ENCODE data around the gene PMAIP1. TPM values are rescaled to one million over a fixed set of nuclear protein-coding genes. Genes with fewer than 3 reads are reported as not detected.

Gene PMAIP1
- polyA plus RNA-seq, 1 donor (not counting 4 experiments of a cell fraction or from before 2014, with no cell fraction given) = 49.1 TPM

DNA sequence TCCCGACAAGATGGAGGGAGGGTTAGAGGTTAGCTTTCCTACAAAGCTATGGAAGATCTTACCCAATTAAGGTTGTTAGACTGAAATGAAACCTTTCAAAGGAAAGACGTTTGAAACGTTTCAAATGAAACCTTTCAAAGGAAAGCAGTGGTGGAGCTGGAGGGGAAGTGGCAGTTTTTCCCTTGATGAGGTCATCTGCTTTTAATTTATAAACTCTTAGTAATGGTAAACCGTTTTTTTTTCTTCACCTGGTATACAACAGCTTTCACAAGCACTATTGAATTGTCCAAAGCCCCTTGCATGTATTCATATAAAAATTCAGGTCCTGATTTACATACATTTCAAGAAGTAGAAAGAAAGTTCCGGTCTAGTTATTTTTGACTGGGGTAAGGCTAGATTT, 7.4 kb downstream of the PMAIP1 start:
- Histone ChIP-seq H3K4me2 (ENCODE audit: control insufficient read depth, extremely low read depth, insufficient read depth, low read depth, low read length) (no peak overlapping the region), H4K20me1 (ENCODE audit: control insufficient read depth, extremely low read depth, insufficient read depth, low read length) (no peaks in the 10 kb centered on the region), H3K79me2 (ENCODE audit: control insufficient read depth, insufficient read depth, low read length) (peaks cover 14% of the 10 kb centered on the region), H3K9me1 (ENCODE audit: control insufficient read depth, extremely low read depth, insufficient read depth, low read length) (no peaks in the 10 kb centered on the region), H3K36me3 (ENCODE audit: control insufficient read depth in 2 of 2, extremely low read depth in 1 of 2, insufficient read depth in 2 of 2, low read length in 2 of 2) (no peaks in the 10 kb centered on the region), H3K4me1 (ENCODE audit: control insufficient read depth, extremely low read depth, insufficient read depth, low read length) (peaks cover 42% of the 10 kb centered on the region), H3K27ac (ENCODE audit: control insufficient read depth, insufficient read depth, low read length) (no peak overlapping the region), H3K9ac (ENCODE audit: control insufficient read depth, extremely low read depth, insufficient read depth, low read length) (no peak overlapping the region), H2AFZ (ENCODE audit: control insufficient read depth, low read length) (no peak overlapping the region), H3K4me3 (ENCODE audit: control insufficient read depth in 2 of 3, extremely low read depth in 1 of 3, insufficient read depth in 2 of 3, low read depth in 1 of 3, low read length in 3 of 3) (no peak overlapping the region), H3K27me3 (ENCODE audit: control insufficient read depth, extremely low read depth, insufficient read depth, low read length) (no peaks in the 10 kb centered on the region), H3K9me3 (ENCODE audit: control insufficient read depth, low read depth, low read length) (no peaks in the 10 kb centered on the region)
- dilution Hi-C loops (cut with MboI; ENCODE audit: extremely low pct_ligation_motif_present, low sequenced_read_pairs) = no loop called here
- FAIRE-seq (no peak), DNase-seq (ENCODE audit: low read depth, low spot score) (no peak)
- TF ChIP-seq EZH2 (IDR thresholded peaks at IDR 0.05; ENCODE audit: low read length) = no peak

DNA sequence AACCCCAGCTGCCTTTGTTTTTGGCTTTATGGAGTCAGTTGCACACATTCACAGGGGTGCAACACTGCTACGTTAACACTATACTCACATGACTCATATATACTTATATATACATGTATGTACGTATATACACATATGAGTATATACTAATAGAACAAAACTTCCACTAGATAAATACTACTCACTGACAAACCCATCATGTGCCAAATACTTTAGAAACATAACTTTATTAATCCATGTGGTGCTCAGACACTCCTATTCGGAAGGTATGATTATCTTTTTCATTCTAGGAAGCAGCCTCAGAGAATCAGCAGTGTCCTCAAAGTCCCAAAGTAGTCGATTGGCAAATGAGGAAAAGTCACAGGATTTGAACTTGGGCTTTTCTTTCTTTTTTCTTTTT, 7.9 kb downstream of the PMAIP1 start:
- peaks cover 39% of the 10 kb centered on the region for H3K4me1 ChIP-seq (ENCODE audit: control insufficient read depth, extremely low read depth, insufficient read depth, low read length)

More for the DNA sequence above, 7.9 kb downstream of the PMAIP1 start:
- FAIRE-seq (no peak), DNase-seq (ENCODE audit: low read depth, low spot score) (no peak)
- Histone ChIP-seq H3K79me2 (ENCODE audit: control insufficient read depth, insufficient read depth, low read length) (peaks cover 9% of the 10 kb centered on the region), H3K4me3 (ENCODE audit: control insufficient read depth in 2 of 3, extremely low read depth in 1 of 3, insufficient read depth in 2 of 3, low read depth in 1 of 3, low read length in 3 of 3) (no peak overlapping the region), H3K36me3 (ENCODE audit: control insufficient read depth in 2 of 2, extremely low read depth in 1 of 2, insufficient read depth in 2 of 2, low read length in 2 of 2) (no peaks in the 10 kb centered on the region), H3K9me3 (ENCODE audit: control insufficient read depth, low read depth, low read length) (no peaks in the 10 kb centered on the region), H3K27ac (ENCODE audit: control insufficient read depth, insufficient read depth, low read length) (peak overlapping the region; percentile 94), H2AFZ (ENCODE audit: control insufficient read depth, low read length) (no peak overlapping the region), H3K4me2 (ENCODE audit: control insufficient read depth, extremely low read depth, insufficient read depth, low read depth, low read length) (no peak overlapping the region), H4K20me1 (ENCODE audit: control insufficient read depth, extremely low read depth, insufficient read depth, low read length) (no peaks in the 10 kb centered on the region), H3K27me3 (ENCODE audit: control insufficient read depth, extremely low read depth, insufficient read depth, low read length) (no peaks in the 10 kb centered on the region), H3K9me1 (ENCODE audit: control insufficient read depth, extremely low read depth, insufficient read depth, low read length) (no peaks in the 10 kb centered on the region), H3K9ac (ENCODE audit: control insufficient read depth, extremely low read depth, insufficient read depth, low read length) (no peak overlapping the region)
- dilution Hi-C loops (cut with MboI; ENCODE audit: extremely low pct_ligation_motif_present, low sequenced_read_pairs) = no loop called here
- no peak for TF ChIP-seq EZH2 (IDR thresholded peaks at IDR 0.05; ENCODE audit: low read length)
- TF ChIP-seq, protein P1, sequence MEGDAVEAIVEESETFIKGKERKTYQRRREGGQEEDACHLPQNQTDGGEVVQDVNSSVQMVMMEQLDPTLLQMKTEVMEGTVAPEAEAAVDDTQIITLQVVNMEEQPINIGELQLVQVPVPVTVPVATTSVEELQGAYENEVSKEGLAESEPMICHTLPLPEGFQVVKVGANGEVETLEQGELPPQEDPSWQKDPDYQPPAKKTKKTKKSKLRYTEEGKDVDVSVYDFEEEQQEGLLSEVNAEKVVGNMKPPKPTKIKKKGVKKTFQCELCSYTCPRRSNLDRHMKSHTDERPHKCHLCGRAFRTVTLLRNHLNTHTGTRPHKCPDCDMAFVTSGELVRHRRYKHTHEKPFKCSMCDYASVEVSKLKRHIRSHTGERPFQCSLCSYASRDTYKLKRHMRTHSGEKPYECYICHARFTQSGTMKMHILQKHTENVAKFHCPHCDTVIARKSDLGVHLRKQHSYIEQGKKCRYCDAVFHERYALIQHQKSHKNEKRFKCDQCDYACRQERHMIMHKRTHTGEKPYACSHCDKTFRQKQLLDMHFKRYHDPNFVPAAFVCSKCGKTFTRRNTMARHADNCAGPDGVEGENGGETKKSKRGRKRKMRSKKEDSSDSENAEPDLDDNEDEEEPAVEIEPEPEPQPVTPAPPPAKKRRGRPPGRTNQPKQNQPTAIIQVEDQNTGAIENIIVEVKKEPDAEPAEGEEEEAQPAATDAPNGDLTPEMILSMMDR (optimal IDR thresholded peaks at IDR 0.05 in 1 of 3, IDR thresholded peaks at IDR 0.05 in 1 of 3, conservative IDR thresholded peaks at IDR 0.05 in 1 of 3; ENCODE audit: extremely low read depth in 1 of 3, insufficient read depth in 2 of 3, low read length in 3 of 3) = no peak
